HEK293T (cell line): ENCODE data around the gene GNAQ.

ENCODE experiments used
- FOXK2 ChIP-seq: fragments of 450-650 bp; IDR thresholded peaks from 2 replicates; pipeline ENCODE4 v1.6.1; 2016; ENCODE audit warnings: mild to moderate bottlenecking
- SP1 ChIP-seq: fragments of 450-650 bp; IDR thresholded peaks from 2 replicates; pipeline ENCODE4 v1.6.1; 2017
- SUZ12 ChIP-seq: fragments of 450-650 bp; IDR thresholded peaks from 2 replicates; pipeline ENCODE4 v1.6.1; 2016; ENCODE audit warnings: mild to moderate bottlenecking
- TARDBP ChIP-seq: fragments of 450-650 bp; IDR thresholded peaks from 2 replicates; pipeline ENCODE4 v1.6.1; 2016

- TF ChIP-seq TARDBP (no peak), FOXK2 (no peak), SUZ12 (no peak), SP1 (no peak)
These were observed 67.4 kb downstream of the GNAQ start for GRCh38 chr9:77964258-77964657.
